Muscle of leg (tissue), 11 donors: ENCODE measurements around the gene BGN. TPM values are rescaled to one million over a fixed set of nuclear protein-coding genes. Genes with fewer than 3 reads are reported as not detected.

ENCODE experiments used
- DNase-seq: peaks from one replicate; pipeline ENCODE4 v3.0.0; 2013
- H3K27ac ChIP-seq: one replicate; pipeline ENCODE4 v1.5.1; 2013; ENCODE audit warnings: mild to moderate bottlenecking, low read length, control low read depth
- H3K27me3 ChIP-seq: one replicate; pipeline ENCODE4 v1.6.1; 2013; ENCODE audit warnings: low read length; ENCODE audit not compliant: control insufficient read depth, insufficient read depth
- H3K36me3 ChIP-seq: one replicate; pipeline ENCODE4 v1.6.1; 2013; ENCODE audit warnings: low read length; ENCODE audit not compliant: control insufficient read depth, insufficient read depth
- H3K4me1 ChIP-seq: one replicate; pipeline ENCODE4 v1.6.1; 2013; ENCODE audit warnings: low read length; ENCODE audit not compliant: control insufficient read depth, insufficient read depth
- H3K4me3 ChIP-seq: one replicate; pipeline ENCODE4 v1.5.1; 2013; ENCODE audit warnings: low read length, control low read depth
- H3K9me3 ChIP-seq: replicated peaks from 2 replicates; pipeline ENCODE4 v1.6.1; 2013; ENCODE audit warnings: low read depth, low read length; ENCODE audit not compliant: control insufficient read depth
- WGBS: methylation state at CpG from one replicate; pipeline ENCODE4 v1.1.5; 2013; ENCODE audit warnings: missing lambda C conversion rate; ENCODE audit not compliant: insufficient coverage; 5-methylcytosine and 5-hydroxymethylcytosine counted together
- polyA plus RNA-seq, 8 donors: library from polyadenylated mRNA; unstranded; fragments of 120-200 nt; gene quantifications; one replicate each; pipeline versions ENCODE4 v1.2.1 to v1.2.3, GENCODE V29; 2013; ENCODE audit warnings: inconsistent platforms in 1 of 8, low replicate concordance in 1 of 8; ENCODE audit not compliant: insufficient read length in 8 of 8, insufficient read depth in 1 of 8
- total RNA-seq: library from RNA; stranded (reverse); fragments of 120-200 nt; gene quantifications from one replicate; pipeline ENCODE4 v1.2.4, GENCODE V29; 2013

The BGN gene
- total and polyA plus RNA-seq, 9 donors = 39.7 to 238 (median 152) TPM

DNA sequence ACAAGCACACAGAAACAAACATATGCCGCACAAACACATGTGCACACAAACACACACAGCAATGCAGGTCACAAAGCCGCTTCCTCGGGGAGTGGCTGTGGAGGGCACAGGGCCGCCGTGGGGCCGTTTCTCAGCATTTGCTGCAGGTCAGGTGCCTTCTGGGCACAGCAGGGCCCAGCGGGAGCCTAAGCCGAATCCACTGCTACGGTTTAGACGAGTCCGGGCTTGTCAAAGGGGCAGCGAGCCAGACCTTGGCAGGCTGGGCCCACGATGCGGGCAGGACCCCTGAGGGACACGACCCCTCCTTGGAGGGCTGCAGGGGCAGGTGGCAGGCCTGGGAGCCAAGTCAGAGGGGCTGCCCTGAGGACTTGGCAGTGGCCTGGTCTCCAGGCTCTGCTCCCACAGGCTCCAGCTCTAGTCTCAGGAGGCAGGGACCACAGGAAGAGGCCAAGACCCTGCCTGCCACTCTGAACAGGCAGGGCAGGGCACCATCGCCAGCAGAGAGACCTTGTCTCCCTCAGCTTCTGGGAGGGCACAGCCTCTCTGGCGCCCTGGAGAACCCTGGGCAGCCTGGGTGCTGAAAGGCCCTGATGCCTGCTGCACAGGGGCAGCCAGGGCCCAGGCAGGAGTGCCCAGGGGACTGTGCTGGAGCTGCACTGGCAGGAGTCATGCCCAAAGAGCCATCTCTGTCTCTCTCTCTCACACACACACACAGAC is 17.2 kb downstream of the BGN start:
- WGBS = 69% methylated on average over 16 of the region's 17 CpGs
- Histone ChIP-seq H3K4me3 (no peak overlapping the region), H3K27ac (no peak overlapping the region), H3K36me3 (no peaks in the 10 kb centered on the region), H3K27me3 (peaks cover 19% of the 10 kb centered on the region), H3K4me1 (peaks cover 55% of the 10 kb centered on the region), H3K9me3 (no peaks in the 10 kb centered on the region)
- no peak for DNase-seq

DNA sequence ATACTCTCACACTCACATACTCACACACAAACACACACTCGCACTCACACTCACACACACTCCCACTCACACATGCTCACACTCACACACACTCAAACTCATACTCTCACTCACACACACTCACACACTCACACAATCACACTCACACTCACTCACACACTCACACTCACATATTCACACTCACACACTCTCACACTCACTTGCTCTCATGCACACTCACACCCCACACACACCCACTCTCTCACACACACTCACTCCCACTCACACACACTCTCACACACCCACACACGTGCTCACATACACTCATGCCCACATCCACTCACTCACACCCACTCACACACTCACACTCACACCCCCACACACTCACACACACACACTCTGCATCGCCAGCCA is 17.7 kb downstream of the BGN start:
- Histone ChIP-seq H3K4me1 (peaks cover 49% of the 10 kb centered on the region), H3K4me3 (no peak overlapping the region), H3K27ac (no peak overlapping the region), H3K27me3 (peaks cover 23% of the 10 kb centered on the region), H3K36me3 (no peaks in the 10 kb centered on the region), H3K9me3 (no peaks in the 10 kb centered on the region)
- WGBS = 65% methylated on average over 2 of the region's 3 CpGs
- DNase-seq = no peak

- no peak overlapping the region for H3K4me3 ChIP-seq
- H3K9me3 ChIP-seq = no peaks in the 10 kb centered on the region
- no peak for DNase-seq
- peaks cover 41% of the 10 kb centered on the region for H3K4me1 ChIP-seq
- no peaks in the 10 kb centered on the region for H3K36me3 ChIP-seq
- H3K27ac ChIP-seq = no peak overlapping the region
- H3K27me3 ChIP-seq = peaks cover 26% of the 10 kb centered on the region
- WGBS = 76% methylated on average over 5 of the region's 5 CpGs
These were observed 18.5 kb downstream of the BGN start for GRCh38 chrX:153513265-153513664.

DNA sequence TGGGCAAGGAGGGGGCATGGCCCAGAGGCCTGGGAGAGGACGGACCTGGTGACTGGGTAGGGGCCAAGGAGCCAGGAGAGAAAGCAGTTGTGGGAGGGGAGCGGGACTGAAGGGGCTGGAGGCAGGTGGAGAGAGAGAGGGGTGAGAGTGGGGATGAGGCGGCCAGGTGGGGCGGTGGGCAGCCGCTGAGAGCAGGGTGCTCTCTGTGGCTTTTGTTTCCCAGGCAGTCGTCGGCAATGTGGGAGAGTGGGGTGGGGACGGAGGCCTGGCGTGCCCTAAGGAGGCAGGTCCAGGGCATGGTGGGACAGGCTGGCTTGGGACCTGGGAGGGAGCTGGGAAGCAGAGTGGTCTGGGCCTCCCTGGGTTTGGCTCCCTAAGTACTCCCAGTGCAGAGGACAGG is 19.5 kb downstream of the BGN start:
- WGBS = 82% methylated on average over 9 of the region's 9 CpGs
- no peaks in the 10 kb centered on the region for H3K9me3 ChIP-seq
- DNase-seq = no peak
- peaks cover 36% of the 10 kb centered on the region for H3K27me3 ChIP-seq
- no peak overlapping the region for H3K4me3 ChIP-seq
- H3K36me3 ChIP-seq = no peaks in the 10 kb centered on the region
- H3K27ac ChIP-seq = no peak overlapping the region
- peaks cover 33% of the 10 kb centered on the region for H3K4me1 ChIP-seq

GRCh38 chrX:153515435-153515834 is 20.7 kb downstream of the BGN start:
- 67% methylated on average over 7 of the region's 8 CpGs for WGBS
- Histone ChIP-seq H3K36me3 (no peaks in the 10 kb centered on the region), H3K4me1 (peaks cover 23% of the 10 kb centered on the region), H3K27me3 (peaks cover 47% of the 10 kb centered on the region), H3K27ac (no peak overlapping the region), H3K4me3 (no peak overlapping the region), H3K9me3 (no peaks in the 10 kb centered on the region)
- no peak for DNase-seq

- H3K27me3 ChIP-seq = peaks cover 54% of the 10 kb centered on the region
- H3K4me3 ChIP-seq = no peak overlapping the region
- no peak overlapping the region for H3K27ac ChIP-seq
- 73% methylated on average over 9 of the region's 9 CpGs for WGBS
- H3K36me3 ChIP-seq = no peaks in the 10 kb centered on the region
- peaks cover 23% of the 10 kb centered on the region for H3K4me1 ChIP-seq
- no peaks in the 10 kb centered on the region for H3K9me3 ChIP-seq
- no peak for DNase-seq
These were observed 21.3 kb downstream of the BGN start for GRCh38 chrX:153516073-153516472.

DNA sequence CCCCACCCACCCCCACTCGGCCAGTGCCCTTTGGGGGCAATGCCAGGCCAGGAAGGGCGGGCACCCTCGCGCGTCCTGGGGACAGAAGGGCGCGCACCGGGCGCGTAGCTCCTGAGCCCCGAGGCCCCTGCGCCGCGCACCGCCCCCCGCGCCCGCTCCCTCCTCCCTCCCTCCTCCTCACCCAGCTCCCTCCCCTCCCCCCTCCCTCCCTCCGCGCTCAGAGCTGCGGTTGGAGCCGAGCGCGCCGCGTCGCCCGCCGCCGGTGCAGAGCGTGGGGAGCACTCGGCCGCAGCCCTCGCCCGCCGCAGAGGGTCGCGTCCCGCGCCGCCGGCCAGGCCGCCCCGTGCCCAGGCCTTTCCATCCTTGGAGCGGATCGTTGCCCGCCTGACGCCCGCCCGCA is 22.6 kb downstream of the BGN start, which contains the start of gene ATP2B3:
Gene ATP2B3 (plus strand): TSS at position 220 of the 400 bp plus-strand sequence. CDS start 18,606 bp downstream, outside the sequence.
- WGBS = 27% methylated on average over 32 of the region's 50 CpGs
- DNase-seq = no peak
- H3K9me3 ChIP-seq = no peaks in the 10 kb centered on the region
- H3K36me3 ChIP-seq = no peaks in the 10 kb centered on the region
- peaks cover 18% of the 10 kb centered on the region for H3K4me1 ChIP-seq
- no peak within 1 kb of the TSS for H3K27ac ChIP-seq
- no peak within 1 kb of the TSS for H3K4me3 ChIP-seq
- H3K27me3 ChIP-seq = peaks cover 65% of the 10 kb centered on the region

GRCh38 chrX:153517946-153518834 is 23.4 kb downstream of the BGN start:
- WGBS = 22% methylated on average over 69 of the region's 70 CpGs
- Histone ChIP-seq H3K4me1 (peaks cover 12% of the 10 kb centered on the region), H3K36me3 (no peaks in the 10 kb centered on the region), H3K27me3 (peaks cover 67% of the 10 kb centered on the region), H3K4me3 (no peak overlapping the region), H3K27ac (no peak overlapping the region), H3K9me3 (no peaks in the 10 kb centered on the region)
- no peak for DNase-seq

- Histone ChIP-seq H3K27ac (no peak overlapping the region), H3K4me3 (no peak overlapping the region), H3K36me3 (no peaks in the 10 kb centered on the region), H3K9me3 (no peaks in the 10 kb centered on the region), H3K4me1 (peaks cover 12% of the 10 kb centered on the region), H3K27me3 (peaks cover 72% of the 10 kb centered on the region)
- 71% methylated on average over 18 of the region's 21 CpGs for WGBS
- no peak for DNase-seq
These were observed 24.9 kb downstream of the BGN start for GRCh38 chrX:153519569-153520286.
